Urothelium cell line (cell line): ENCODE results near the gene MICU1.
"Not testable (repeated sequence)": the region's sequence is repeated elsewhere in the genome, so short reads cannot be mapped to it uniquely, and the experiment has no call there.

Experiments
- DNase-seq: peaks from one replicate; pipeline ENCODE4 v3.0.0; 2011; ENCODE audit warnings: low spot score, mixed read lengths
- FAIRE-seq: peaks from 2 replicates; lab custom pipeline; 2011; peaks lifted over from hg19 to GRCh38; lab: Jason Lieb, UNC

The MICU1 gene

DNA sequence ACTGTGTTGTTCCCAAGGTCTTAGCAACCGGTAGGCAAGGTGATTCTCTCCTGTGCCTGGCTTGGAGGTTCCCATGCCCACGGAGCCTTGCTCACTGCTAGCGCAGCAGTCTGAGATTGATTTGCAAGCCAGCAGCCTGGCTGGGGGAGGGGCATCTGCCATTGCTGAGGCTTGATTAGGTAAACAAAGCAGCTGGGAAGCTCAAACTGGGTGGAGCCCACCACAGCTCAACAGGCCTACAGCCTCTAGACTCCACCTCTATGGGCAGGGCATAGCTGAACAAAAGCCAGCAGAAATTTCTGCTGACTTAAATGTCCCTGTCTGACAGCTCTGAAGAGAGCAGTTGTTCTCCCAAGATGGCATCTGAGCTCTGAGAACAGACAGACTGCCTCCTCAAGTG, 230.3 kb downstream of the MICU1 start:
- not testable (repeated sequence) for FAIRE-seq, DNase-seq

DNA sequence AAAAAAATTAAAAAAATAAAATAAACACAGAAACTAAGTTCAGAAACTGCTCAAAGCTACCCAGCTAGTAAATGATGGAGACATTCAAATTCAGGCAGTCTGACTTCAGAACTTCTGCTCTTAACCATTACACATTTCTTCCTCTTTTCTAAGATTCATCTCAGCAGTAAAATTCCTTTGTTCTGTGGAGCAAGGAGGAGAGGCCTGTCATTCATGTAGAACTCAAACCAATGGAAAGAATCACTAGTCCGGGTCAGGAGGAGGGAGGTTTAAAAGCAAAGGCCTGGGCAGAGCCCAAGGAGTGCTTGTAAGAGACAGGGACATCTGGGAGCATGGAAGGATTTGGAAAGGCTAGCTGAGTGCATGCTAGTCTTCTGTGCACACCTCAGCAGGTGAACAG, 233.3 kb downstream of the MICU1 start:
- DNase-seq (no peak), FAIRE-seq (no peak)

DNA sequence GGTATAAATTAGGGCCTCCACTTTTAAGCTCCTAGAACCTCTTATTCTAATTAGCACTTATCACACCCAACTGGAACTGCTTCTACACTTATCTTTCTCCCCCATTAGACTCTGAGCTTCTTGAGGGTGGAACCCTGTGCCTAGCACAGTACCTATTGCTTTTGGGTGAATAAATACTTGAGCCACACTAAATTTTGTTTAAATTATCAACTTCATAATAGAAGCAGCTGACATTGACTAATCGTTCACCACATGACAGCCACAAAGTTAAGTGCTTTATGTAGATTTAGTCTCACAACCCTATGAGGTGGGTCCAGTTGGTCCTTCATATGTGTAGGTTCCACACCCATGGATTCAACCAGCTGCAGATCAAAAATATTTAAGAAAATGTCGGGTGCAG, 235.1 kb downstream of the MICU1 start:
- no peak for FAIRE-seq
- no peak for DNase-seq

DNA sequence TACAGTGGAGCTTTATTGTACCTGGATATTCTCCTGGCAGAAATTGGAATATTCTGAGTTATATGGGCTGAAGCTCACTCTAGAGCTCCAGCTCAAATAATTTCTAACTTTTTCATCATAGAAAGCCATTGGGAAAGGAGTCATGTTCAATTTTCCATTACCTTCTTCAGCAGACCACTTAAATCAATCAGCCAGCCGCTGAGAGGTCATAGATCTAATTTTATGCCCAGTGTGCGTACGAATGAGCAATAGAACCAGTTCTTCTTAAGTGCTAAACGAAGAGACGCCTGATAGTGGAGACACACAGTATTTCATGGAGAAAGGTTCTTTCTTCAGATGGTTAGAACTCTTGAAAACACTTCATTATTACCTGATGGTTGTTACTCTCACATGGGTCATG, 236.2 kb downstream of the MICU1 start:
- FAIRE-seq (no peak), DNase-seq (no peak)

DNA sequence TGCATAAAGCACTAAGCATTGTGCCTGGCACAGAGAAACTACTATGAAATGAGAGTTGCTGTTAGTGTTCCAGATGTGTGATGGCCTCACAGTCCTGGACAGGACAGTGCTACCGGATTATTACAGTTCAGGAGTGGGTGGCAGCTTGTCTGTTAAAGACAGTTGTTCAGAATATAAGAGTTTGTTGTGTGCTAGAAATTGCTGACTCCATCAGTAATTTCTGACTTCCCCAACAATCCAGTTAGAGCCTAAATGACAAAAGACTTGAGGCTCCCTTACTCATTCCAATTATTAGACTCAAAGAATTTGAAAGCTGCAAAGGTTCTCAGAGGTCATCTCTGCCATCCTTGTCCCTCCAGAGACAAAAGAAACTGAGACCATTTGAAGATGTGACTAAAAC, 236.9 kb downstream of the MICU1 start:
- FAIRE-seq, result no peak
- DNase-seq, result no peak

DNA sequence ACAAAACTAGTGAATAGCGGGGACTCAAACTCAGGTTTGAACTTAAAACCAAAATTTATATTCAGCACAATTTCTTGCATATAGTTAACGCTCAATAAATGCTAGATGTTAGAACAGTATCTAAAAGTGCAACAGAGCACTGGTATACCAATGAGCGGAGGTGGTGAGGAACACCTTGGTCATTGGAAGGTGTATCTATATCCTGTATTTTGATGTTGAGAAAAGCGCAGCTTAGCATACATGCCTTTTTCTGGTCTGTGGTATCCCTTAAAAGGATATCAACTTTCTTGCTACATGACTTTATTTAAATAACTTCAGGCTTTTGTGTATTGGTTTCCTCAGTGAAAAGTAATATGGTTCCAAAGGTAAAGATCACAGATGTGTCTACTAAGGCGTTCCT, 237.8 kb downstream of the MICU1 start:
- FAIRE-seq (no peak), DNase-seq (no peak)

DNA sequence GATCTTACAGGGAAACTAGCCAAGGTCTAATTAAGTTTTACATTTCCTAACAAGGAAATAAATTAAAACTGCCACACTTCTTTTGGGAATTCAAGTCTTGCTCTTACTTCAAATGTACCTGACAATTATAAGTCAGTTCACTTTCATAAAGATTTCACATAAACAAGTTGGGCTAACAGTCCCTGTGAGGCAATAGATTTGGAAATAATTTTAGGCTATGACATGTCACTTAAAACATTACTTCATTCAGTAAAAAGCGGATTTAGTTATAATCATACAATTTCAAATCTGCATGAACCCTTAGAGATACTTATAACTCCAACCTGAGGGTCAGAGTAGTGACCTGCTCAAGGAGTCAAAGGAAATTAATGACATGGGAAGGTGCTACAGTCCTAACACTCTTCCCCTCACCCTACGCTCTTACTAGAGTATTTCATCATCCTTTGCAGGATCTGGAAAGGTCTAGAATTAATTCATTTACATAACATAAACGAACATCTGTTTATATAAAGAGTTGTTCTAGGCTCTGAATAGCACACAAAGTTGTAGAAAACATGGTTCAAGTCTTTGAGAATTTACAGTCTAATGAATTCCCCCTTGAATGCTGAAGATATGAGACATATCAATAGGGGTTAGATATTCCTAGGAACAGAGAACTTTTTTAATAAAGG, 238.8 kb downstream of the MICU1 start:
- FAIRE-seq, result no peak

DNA sequence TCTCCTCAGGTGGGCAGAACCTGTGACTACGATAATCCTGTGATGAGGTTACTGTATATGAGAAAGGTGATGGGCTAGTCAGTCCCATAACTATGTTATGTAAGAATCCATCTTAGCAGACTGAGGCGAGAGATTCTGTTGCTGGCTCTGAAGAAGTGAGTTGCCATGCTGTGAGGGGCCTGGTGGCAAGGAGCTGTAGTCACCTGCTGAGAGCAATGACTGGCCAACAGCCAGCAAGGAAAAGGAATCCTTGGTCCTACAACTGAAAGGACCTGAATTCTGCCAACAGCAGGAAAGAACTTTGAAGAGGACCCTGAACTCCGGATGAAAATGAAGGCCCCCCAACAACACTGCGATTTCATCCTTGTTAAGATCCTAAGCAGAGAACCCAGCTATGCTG, 240.2 kb downstream of the MICU1 start:
- FAIRE-seq (no peak), DNase-seq (no peak)

More for the DNA sequence above, 238.8 kb downstream of the MICU1 start:
- DNase-seq, result no peak

DNA sequence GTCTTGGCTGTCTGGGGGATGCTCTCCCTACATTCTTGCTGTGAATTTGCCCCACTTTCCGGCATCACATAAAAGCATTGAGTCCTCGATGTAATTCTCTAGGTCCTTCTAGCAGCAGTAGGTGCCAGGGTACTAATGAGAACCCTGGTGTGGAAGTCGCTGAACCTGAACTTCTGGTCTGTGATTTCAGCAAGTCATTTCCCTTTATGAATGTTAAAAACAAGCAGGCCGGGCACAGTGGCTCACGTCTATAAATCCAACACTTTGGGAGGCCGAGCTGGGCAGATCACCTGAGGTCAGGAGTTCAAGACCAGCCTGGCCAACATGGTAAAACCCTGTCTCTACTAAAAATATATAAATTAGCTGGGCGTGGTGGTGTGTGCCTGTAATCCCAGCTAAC, 240.9 kb downstream of the MICU1 start:
- DNase-seq, FAIRE-seq: not testable (repeated sequence)

DNA sequence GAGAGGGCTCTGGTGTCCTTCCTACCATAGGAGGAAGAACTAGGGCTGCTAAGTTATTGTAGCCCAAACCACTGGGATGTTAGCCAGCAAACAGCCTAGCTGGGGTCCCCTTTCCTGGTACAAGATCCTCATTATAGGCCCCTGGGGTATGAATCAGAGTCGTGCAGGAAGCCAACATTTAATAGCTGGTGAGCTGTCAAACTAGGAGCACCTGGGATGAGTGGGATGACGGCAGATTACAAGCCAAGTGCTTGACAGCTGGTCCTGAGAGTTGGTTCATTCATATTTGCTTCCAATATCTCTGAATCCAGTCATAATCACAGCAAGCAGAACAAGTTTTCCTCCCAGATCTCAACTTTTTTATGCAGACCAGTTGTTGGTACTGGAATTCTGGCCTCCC, 246.1 kb downstream of the MICU1 start:
- FAIRE-seq (no peak), DNase-seq (no peak)

DNA sequence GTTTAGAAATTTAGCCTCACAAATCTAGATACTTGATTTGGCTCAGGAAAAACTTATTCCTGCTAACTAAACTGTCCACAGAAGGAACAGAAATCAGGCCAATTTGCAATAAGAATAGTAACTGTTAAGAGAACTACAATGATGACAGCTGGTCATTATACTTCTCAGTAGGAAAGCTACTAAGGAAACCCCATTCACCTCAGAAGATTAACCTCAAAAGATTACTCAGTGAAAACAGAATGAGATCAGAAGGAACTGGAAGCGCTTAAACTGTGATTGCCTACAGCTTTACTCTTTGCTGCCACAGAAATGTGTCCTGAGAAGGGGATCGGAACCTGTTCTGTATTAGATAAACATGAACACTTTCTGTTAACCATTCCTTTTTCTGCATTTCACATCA, 246.8 kb downstream of the MICU1 start:
- DNase-seq, result no peak
- FAIRE-seq, result no peak

DNA sequence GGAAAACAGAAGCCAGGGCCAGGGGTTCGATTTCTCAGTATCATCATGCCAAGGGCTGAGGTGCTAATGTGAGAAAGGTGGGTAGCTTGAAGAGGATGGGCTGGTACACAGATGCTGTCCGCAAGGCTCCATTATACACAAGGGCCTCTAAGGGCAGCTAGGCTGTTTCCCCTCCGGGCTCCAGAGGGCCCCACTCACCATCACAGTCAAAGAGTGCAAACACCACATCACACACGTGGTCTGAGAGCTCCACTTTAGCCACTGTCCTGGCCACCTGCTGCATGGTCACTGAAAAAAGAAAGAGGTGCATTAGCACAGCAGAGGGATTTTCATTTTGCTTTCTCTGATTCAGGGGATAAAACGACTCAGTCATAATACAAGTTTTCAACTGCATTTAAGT, 250.3 kb downstream of the MICU1 start:
- FAIRE-seq (no peak), DNase-seq (peak; percentile 35)

DNA sequence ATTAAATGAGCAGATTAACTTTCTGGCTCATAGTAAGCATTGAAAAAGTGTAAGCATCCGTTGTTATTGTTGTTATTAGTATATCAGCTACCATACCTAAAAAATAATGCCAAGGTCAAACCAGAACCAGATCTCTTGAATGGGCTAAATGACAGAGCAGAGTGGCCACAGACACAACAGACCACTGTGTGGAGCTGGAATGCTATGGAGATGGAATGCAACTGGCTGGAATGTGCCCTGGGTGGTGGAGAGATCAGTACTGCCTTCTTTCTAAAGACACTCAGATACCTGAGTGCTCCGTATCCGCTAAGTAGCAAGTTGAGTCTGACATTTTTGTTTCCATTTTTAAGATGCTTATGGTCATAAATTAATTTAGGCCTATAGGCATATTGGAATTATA, 250.7 kb downstream of the MICU1 start:
- FAIRE-seq, result no peak
- no peak for DNase-seq

DNA sequence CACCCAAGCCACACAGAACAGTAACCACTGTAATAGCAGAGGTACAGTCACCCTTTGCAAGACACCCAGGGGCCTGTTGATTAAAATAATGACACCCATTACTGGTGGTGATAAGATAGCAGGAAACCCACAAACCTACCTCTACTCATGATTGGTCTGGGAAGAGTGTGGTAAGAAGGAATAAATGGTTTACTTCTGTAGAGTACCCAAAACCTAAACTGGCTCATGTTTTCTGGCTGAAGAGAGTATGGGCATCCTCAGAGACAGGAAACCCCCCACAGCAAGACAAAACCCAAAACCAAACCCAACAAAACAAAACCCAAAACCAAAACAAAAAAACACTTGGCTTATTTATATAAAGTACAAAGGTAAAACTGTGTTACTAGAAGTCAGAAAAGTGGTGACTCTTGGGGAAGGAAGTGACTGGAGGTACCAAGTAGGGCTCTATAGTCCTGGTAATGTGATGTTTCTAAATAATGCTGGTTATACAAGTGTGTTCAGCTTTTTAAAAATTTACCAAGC, 255.6 kb downstream of the MICU1 start:
- no peak for FAIRE-seq

DNA sequence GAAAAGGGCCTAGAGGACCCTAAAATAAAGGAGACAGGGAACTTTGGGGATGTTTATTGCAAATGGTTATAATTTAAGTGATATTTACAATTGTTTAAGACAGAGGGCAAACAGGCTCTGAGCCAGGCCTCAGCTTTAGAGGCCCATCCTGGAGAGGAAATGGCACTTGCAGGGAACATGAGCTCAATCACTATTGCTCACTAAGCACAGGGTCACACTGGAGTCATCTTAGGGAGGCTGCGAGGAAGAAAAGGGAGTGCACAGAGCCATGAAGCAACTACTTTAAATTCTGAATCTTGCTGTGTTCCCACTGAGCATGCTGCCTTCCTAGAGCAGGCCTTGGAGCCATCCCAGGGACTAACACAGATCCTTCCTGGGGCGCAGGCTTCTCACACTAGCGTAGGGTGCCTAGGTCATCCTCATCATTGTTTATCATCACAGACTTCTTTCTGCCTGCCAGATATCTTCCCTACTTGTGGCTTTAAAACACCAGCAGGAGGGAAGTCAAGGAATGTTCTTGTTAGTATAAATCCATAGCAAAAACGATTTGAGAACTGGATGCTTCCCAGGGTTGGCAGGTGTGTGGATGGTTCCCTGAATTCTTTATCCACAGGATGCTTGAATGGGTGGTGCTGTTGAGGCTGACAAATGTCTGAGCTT, 258.4 kb downstream of the MICU1 start:
- FAIRE-seq, result no peak

More for the DNA sequence above, 255.6 kb downstream of the MICU1 start:
- no peak for DNase-seq

DNA sequence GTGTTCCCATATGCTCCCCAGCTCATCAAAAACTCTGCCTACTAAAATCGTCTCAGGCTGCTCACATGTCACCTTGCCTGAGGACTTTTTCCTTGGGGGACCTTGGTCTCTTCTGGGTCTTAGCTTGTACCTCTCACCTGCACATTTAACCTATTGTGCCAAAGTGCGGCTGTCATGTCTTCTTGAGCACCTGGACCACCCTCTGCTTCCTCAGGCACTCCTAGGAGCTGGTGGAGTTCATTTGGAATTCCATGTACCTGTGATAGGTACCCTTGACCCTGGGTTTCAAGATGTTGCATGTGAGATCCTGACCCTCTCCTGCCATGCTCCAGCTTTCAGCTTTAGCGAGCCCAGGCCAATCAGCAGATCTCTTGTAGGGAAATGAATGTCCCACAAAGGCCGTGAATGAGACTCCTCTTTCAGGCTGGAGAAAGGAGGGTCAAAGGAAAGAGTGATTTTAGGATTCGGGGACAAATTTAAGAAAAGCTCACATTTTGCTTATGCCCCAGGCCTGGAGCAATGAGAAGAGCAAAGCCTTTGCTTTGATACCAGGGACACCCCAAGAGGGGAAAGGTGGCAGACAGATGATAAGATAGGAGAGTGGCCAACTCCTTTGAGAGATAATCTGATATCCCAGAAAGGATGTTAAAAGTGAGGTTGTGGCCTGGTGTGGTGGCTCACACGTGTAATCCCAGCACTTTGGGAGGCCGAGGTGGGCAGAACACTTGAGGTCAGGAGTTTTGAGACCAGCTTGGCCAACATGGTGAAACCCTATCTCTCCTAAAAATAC, 260.6 kb downstream of the MICU1 start:
- DNase-seq (no peak), FAIRE-seq (no peak)

More for the DNA sequence above, 258.4 kb downstream of the MICU1 start:
- DNase-seq, result no peak

DNA sequence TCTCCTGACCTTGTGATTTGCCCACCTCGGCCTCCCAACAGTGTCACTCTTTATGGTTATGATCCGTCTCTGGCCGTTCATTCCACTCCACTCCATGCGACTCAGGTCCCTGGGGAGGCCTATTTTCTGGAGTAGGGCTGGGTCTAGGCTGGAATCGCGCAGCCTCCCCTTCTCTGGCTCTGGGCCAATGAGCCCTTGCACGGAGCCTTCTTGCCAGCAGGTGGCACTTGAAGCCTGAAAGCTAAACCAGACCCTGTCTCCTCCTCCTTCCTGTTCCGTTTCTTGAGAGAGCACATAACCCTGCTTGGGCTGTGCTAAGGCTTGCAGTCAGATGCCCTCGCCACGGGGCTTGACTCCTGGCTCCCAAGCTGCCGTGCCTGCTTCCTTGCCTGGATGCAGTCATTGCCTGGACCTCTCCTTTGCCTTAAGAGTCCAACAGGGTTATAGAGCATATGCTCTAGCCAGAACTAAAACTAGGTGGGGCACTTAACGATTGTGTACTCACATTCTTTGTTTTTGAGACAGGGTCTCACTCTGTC, 261.6 kb downstream of the MICU1 start:
- FAIRE-seq (peak; percentile 97), DNase-seq (peak; percentile 95)

DNA sequence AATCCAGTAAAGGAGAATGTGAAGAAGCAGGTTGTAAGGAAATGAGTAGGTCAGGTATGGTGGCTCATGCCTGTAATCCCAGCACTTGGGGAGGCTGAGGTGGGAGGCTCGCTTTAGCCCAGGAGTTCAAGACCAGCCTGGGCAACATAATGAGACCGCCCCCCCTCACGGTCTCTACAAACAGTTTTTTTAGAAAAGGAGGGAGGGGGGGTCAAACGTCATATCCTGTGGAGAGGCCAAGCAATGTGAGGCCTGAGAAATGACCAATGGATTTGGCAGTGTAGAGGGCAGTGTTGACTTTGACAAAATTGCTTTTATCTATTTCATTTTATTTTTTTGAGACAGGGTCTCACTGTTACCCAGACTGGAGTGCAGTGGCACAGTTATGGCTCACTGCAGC, 268.9 kb downstream of the MICU1 start:
- DNase-seq, result no peak
- FAIRE-seq, result no peak

DNA sequence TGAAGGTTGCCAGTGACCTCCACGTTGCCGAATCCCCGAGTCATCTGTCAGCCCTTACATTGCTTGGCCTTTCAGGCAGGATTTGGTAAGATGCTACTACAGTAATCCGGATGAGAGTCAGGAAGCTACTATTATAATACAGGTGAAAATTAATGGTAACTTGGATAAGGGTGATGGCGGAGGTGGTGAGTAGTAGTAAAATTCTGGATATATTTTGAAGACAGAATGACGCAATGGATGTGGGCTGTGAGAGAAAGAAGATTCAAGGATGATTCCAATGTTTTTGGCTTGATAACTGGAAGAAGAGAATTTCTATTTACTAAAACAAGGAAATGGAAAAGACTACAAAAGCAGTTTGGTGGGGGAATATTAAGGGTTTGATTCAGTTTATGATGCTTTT, 269.8 kb downstream of the MICU1 start:
- no peak for DNase-seq

DNA sequence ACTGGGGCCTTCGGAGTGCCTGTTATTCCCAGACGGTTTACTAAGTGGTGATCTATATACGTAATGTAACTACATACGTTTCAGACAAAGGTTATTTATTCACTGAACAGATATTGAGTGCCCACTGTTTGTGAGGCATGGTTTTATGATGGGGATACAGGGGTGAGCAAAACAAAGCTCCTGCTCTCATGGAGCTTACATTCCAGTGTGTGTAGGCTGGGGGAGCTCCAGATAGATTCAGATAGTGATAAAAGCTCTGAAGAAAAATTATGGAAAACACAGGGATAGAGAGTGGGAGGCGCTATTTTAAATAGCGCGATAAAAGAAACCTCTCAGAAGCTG, 270.7 kb downstream of the MICU1 start:
- FAIRE-seq, result no peak

More for the DNA sequence above, 269.8 kb downstream of the MICU1 start:
- FAIRE-seq, result no peak

More for the DNA sequence above, 270.7 kb downstream of the MICU1 start:
- no peak for DNase-seq
